ENCODE data around the gene TLX1.

TLX1 gene

GRCh38 chr10:101112799-101113594 lies 18.1 kb upstream of the TLX1 start:
- no peak for DNase-seq (ENCODE audit: low read depth)

- DNase-seq (ENCODE audit: low read depth) = no peak
Measured at GRCh38 chr10:101113890-101114403, 17.2 kb upstream of the TLX1 start.

GRCh38 chr10:101114646-101115045 lies 16.5 kb upstream of the TLX1 start:
- no peak for DNase-seq (ENCODE audit: low read depth)

- DNase-seq (ENCODE audit: low read depth) = no peak
Measured at GRCh38 chr10:101116754-101117153, 14.3 kb upstream of the TLX1 start.

GRCh38 chr10:101118031-101118430 lies 13.1 kb upstream of the TLX1 start:
- no peak for DNase-seq (ENCODE audit: low read depth)

GRCh38 chr10:101120520-101120883 lies 10.6 kb upstream of the TLX1 start:
- no peak for DNase-seq (ENCODE audit: low read depth)

GRCh38 chr10:101120884-101121653 lies 10.0 kb upstream of the TLX1 start:
- no peak for DNase-seq (ENCODE audit: low read depth)

GRCh38 chr10:101121654-101122031 lies 9.5 kb upstream of the TLX1 start:
- DNase-seq (ENCODE audit: low read depth) = no peak

GRCh38 chr10:101122270-101123084 lies 8.6 kb upstream of the TLX1 start:
- no peak for DNase-seq (ENCODE audit: low read depth)

- no peak for DNase-seq (ENCODE audit: low read depth)
Measured at GRCh38 chr10:101123085-101123814, 7.8 kb upstream of the TLX1 start.

- DNase-seq (ENCODE audit: low read depth) = no peak
Measured at GRCh38 chr10:101123815-101124617, 7.1 kb upstream of the TLX1 start.

GRCh38 chr10:101124933-101125332 lies 6.2 kb upstream of the TLX1 start:
- DNase-seq (ENCODE audit: low read depth) = no peak

GRCh38 chr10:101126684-101127628 lies 4.1 kb upstream of the TLX1 start:
- no peak for DNase-seq (ENCODE audit: low read depth)

- no peak for DNase-seq (ENCODE audit: low read depth)
Measured at GRCh38 chr10:101130141-101130540, 959 bp upstream of the TLX1 start.

- DNase-seq (ENCODE audit: low read depth) = no peak
Measured at GRCh38 chr10:101131962-101132635, 999 bp downstream of the TLX1 start.

GRCh38 chr10:101132636-101133473 lies 1.8 kb downstream of the TLX1 start:
- no peak for DNase-seq (ENCODE audit: low read depth)

GRCh38 chr10:101133489-101134298 lies 2.6 kb downstream of the TLX1 start:
- no peak for DNase-seq (ENCODE audit: low read depth)
